Measurements from ENCODE around the gene KLHL25. TPM values are rescaled to one million over a fixed set of nuclear protein-coding genes. Genes with fewer than 3 reads are reported as not detected.

The KLHL25 gene
- total RNA-seq, 1 experiment from 2014 or later = 9.5 TPM

DNA sequence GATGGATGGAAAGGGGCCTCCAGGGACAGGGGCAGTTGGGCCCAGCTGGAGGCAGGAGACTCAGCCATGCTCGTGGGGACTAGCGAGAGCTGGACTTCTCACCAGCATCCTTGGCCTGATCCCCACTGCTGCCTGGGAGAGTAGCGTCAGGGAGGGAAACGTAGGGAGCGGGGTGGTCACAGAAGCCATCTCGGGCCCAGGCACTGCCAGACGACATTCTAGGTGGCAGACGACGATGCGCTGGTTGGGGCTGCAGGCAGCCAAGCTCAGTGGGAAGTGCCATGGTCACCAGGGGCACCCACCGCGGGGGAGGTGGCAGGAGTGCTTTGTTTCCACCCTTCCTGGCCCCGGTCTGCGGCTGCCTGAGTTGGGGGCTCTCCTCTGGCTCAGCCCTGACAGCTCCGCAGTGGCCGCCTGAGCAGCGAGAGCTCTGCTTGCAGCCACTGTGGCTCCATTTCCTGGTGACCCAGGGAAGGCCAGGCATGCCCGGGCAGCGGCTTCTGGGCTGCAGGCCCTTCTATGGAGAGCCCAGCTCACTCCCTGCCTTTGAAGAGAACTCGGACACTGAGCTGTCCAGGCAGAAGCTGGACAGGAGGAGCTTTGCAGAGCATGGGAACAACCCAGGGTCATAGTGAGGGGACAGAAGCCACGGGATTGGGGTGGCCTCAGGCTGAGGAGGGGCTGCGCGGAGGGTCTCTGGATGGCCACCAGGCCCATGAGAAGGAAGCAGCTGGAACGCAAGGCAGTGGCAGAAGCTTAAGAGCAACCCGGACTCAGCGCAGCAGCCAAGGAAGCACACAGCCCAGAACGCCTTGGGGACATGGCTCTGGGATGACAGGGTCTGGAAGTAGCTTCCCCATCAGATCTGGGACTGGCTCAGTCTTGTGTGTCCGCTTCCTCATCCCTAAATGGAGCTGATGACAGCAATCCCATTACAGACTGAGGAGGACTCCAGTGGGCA is 30.8 kb downstream of the KLHL25 start:
- no peak overlapping the region for H3K27ac ChIP-seq
- H3K9me3 ChIP-seq (replicated peaks) = no peaks in the 10 kb centered on the region
- H3K4me1 ChIP-seq = peaks cover 15% of the 10 kb centered on the region
- no peak overlapping the region for H3K4me3 ChIP-seq
- no peaks in the 10 kb centered on the region for H3K27me3 ChIP-seq
- peaks cover 5% of the 10 kb centered on the region; the same call in 1 of the 2 replicates for H3K36me3 ChIP-seq
- no peak for DNase-seq

DNA sequence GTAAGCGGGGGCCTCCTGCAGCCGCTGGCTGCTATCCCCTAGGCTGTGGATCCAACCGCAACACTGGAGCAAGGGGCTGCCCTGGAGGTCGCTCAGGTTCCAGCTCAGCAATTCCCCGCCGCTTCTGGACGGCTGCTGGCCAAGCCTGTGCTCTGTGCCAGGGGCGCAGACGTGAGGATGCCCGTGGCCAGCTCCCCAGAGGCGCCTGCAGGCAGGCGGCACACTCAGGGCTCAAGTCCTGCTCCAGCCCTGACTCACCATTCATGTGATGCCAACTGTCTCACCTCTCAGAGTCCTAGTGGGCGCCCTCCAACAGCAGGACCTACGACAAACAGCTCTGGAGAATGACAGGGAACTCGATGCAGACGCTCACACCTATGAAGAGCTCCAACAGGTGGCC is 31.6 kb downstream of the KLHL25 start:
- Histone ChIP-seq H3K9me3 (replicated peaks) (no peaks in the 10 kb centered on the region), H3K27ac (no peak overlapping the region), H3K27me3 (no peaks in the 10 kb centered on the region), H3K36me3 (peaks cover 2% of the 10 kb centered on the region; the same call in 1 of the 2 replicates), H3K4me1 (peaks cover 15% of the 10 kb centered on the region), H3K4me3 (no peak overlapping the region)
- DNase-seq = no peak

DNA sequence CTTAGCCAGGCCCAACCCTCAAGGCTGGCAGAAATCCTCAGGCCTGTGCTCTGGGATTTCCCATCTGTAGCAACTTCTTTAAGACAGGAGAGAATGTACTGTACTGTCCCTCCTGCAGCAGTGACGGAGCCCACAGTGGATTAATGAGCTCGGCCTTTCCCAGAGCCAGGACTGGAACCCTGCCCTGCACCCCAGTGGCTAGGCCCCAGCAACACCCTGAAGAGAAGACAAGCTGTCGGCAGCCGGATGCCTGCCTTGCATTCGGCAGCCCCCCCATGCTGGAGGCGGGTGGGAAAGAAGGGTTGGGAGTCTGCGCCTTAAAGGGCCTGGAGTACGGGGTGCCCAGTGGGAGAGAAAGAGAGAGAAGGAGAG is 32.0 kb downstream of the KLHL25 start:
- H3K27ac ChIP-seq = peak overlapping the region; percentile 9; the same call in 1 of the 2 replicates
- H3K9me3 ChIP-seq (replicated peaks) = no peaks in the 10 kb centered on the region
- H3K27me3 ChIP-seq = no peaks in the 10 kb centered on the region
- H3K4me1 ChIP-seq = peaks cover 15% of the 10 kb centered on the region
- no peak overlapping the region for H3K4me3 ChIP-seq
- H3K36me3 ChIP-seq = no peaks in the 10 kb centered on the region
- DNase-seq = no peak

GRCh38 chr15:85762039-85762755 is 32.5 kb downstream of the KLHL25 start:
- peak overlapping the region; percentile 67 for H3K27ac ChIP-seq
- peaks cover 15% of the 10 kb centered on the region for H3K4me1 ChIP-seq
- H3K36me3 ChIP-seq = no peaks in the 10 kb centered on the region
- peak; percentile 41 to 64 for DNase-seq
- H3K4me3 ChIP-seq = no peak overlapping the region
- H3K9me3 ChIP-seq (replicated peaks) = no peaks in the 10 kb centered on the region
- no peaks in the 10 kb centered on the region for H3K27me3 ChIP-seq

- peaks cover 15% of the 10 kb centered on the region for H3K4me1 ChIP-seq
- no peaks in the 10 kb centered on the region for H3K27me3 ChIP-seq
- peak overlapping the region; percentile 67 for H3K27ac ChIP-seq
- H3K36me3 ChIP-seq = no peaks in the 10 kb centered on the region
- no peaks in the 10 kb centered on the region for H3K9me3 ChIP-seq (replicated peaks)
- H3K4me3 ChIP-seq = no peak overlapping the region
- DNase-seq = no peak
Observed at GRCh38 chr15:85761635-85762034, 33.1 kb downstream of the KLHL25 start.

DNA sequence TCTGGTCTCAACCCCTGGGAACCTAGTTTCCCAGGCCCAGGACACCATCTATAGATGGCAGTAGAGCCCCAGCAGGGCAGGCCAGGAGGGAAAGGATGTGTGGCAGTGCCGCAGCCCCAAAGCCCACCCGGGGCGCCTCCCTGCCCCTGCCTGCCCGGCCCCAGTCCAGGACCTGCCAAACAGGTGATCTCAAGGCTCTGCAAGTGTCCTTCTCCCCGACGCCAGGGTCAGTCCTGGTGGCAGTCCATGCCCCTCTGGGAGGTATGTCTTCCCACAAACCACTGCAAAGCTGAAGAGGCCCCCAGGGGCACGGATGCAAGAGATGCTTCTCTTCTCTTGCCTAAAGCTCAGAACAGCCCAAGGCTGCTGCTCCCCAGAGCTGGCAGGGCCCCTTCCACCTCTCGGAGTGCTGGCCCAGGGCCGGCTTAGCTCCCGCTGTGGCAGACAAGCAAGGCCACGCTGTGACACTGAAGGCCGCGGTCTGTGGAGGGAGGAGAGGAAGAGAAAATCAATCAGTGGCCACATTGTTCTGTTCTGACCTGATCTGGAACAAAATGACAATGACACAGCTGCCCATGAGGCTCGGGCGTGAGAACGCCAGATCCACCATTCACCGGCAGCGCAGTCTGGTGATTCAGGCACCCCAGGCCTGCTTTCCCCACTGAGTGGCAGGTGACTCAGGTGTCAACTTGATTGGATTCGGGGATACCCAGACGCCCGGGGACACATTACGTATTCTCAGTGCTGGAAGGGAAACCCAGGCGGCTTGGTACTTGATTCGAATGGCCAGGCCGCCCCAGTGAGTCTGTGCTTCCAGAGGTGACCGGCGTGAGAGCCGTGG is 34.0 kb downstream of the KLHL25 start:
- no peak overlapping the region for H3K4me3 ChIP-seq
- H3K9me3 ChIP-seq (replicated peaks) = no peaks in the 10 kb centered on the region
- H3K27me3 ChIP-seq = no peaks in the 10 kb centered on the region
- no peak for DNase-seq
- no peaks in the 10 kb centered on the region for H3K36me3 ChIP-seq
- no peak overlapping the region for H3K27ac ChIP-seq
- peaks cover 15% of the 10 kb centered on the region for H3K4me1 ChIP-seq

DNA sequence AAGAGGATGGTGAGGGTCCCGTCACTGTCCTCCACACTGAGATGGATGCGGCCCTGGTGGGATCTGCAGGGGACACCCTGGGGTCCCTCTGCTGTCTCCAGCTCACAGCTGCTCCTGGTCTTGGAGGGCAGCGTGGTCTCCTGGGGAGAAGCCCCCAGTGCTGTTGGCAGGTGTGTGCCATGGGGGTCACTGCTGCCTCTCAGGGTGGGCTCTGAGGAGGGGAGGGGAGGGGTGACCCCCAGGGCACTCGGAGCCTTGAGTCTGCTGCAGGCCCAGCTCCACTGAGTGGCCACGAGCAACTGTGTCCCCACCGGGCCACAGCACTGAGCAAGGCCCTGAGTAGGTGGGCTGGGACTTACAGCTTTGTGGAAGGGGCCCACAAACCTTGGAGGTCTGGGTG is 34.7 kb downstream of the KLHL25 start:
- H3K4me1 ChIP-seq = peaks cover 19% of the 10 kb centered on the region
- no peak overlapping the region for H3K27ac ChIP-seq
- no peak overlapping the region for H3K4me3 ChIP-seq
- H3K36me3 ChIP-seq = no peaks in the 10 kb centered on the region
- DNase-seq = no peak
- no peaks in the 10 kb centered on the region for H3K27me3 ChIP-seq
- no peaks in the 10 kb centered on the region for H3K9me3 ChIP-seq (replicated peaks)

DNA sequence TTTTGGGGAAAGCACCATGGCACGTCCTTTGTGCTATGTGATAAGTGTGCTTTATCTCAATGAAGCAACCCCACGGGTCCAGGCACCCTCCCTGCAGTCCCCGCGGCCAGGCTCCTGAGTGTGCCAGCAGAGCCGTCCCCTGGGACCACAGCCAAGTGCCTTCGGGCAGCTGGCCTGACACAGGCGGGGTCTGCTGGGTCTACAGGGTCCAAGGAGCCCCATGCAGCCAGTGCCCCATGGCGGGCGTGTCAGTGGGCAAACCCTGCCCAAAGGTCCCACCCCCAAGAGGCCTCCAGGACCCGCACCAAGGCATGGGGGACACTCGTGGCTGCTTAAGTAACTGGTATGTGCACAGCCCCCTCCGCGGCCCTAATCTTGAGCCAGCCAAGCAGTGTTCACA is 35.3 kb downstream of the KLHL25 start:
- Histone ChIP-seq H3K36me3 (no peaks in the 10 kb centered on the region), H3K27me3 (no peaks in the 10 kb centered on the region), H3K4me1 (peaks cover 19% of the 10 kb centered on the region), H3K27ac (no peak overlapping the region), H3K4me3 (no peak overlapping the region), H3K9me3 (replicated peaks) (no peaks in the 10 kb centered on the region)
- DNase-seq = no peak

DNA sequence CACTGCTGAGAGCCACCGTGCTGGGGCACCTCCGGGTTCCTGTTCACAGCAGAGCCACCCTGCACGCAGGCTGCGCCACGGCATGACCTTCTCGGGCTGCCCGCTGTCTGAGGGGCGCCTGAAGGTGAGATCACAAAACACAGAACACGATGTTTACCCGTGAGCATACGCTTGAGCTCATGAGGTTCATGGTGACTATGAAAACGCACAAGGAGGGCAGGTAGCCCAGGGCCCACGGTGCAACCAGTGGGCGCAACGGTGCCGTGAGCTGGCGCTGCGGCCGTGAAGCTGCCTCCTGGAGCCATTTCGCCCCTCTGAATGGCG is 36.1 kb downstream of the KLHL25 start:
- no peak for DNase-seq
- H3K4me1 ChIP-seq = peaks cover 19% of the 10 kb centered on the region
- no peaks in the 10 kb centered on the region for H3K27me3 ChIP-seq

GRCh38 chr15:85757939-85758654 is 36.6 kb downstream of the KLHL25 start:
- Histone ChIP-seq H3K27me3 (no peaks in the 10 kb centered on the region), H3K9me3 (replicated peaks) (no peaks in the 10 kb centered on the region), H3K4me1 (peaks cover 15% of the 10 kb centered on the region), H3K4me3 (no peak overlapping the region), H3K27ac (no peak overlapping the region), H3K36me3 (no peaks in the 10 kb centered on the region)
- DNase-seq = no peak

More for the DNA sequence above, 36.1 kb downstream of the KLHL25 start:
- Histone ChIP-seq H3K36me3 (no peaks in the 10 kb centered on the region), H3K4me3 (no peak overlapping the region), H3K9me3 (replicated peaks) (no peaks in the 10 kb centered on the region), H3K27ac (no peak overlapping the region)

DNA sequence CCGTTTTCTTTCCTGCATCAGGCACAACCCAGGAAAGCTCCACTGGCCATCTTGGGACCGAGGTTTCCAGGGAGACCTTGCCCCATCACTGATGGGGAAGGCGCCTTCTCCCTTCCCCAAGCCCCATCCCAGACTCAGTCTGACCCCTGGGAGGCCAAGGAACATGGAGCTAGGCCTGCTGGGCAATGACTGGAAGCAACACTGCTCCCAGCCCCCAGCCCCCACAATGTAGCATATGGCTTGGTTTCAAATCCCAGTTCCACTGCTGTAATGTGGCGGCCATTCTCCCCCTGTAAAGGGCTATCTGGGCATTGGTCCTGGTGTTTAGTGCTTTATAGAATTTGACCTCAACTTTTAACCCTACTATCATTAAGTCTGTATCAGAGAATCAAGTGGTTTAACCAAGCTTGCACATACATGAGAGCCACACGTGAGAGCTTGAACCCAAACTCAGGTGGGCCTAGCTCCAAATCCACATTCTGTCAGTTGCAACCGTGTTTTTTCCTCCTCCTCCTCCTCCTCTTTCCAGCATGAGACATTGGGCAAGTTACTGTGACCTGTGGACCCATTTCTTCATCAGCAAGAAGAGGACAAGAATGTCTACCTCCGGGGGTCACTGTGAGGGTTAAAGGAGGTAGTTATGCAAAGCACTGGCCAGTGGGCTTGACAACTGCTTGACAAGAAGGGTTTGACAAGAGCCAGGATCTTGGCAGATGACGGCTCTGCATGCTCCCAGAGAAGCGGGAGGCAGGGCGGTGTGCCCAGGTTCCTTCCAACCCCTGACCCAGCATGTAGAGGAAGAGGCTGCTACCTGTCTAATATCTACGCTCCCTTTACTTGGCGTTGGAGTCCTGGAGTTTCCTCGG is 37.4 kb downstream of the KLHL25 start:
- no peak for DNase-seq
- Histone ChIP-seq H3K36me3 (no peaks in the 10 kb centered on the region), H3K9me3 (replicated peaks) (no peaks in the 10 kb centered on the region), H3K27ac (no peak overlapping the region), H3K4me1 (peaks cover 9% of the 10 kb centered on the region), H3K27me3 (no peaks in the 10 kb centered on the region), H3K4me3 (no peak overlapping the region)

GRCh38 chr15:85756411-85757072 is 38.2 kb downstream of the KLHL25 start:
- Histone ChIP-seq H3K4me1 (peaks cover 4% of the 10 kb centered on the region; the same call in 1 of the 2 replicates), H3K4me3 (no peak overlapping the region), H3K9me3 (replicated peaks) (no peaks in the 10 kb centered on the region), H3K27me3 (no peaks in the 10 kb centered on the region), H3K27ac (no peak overlapping the region), H3K36me3 (no peaks in the 10 kb centered on the region)
- no peak for DNase-seq

DNA sequence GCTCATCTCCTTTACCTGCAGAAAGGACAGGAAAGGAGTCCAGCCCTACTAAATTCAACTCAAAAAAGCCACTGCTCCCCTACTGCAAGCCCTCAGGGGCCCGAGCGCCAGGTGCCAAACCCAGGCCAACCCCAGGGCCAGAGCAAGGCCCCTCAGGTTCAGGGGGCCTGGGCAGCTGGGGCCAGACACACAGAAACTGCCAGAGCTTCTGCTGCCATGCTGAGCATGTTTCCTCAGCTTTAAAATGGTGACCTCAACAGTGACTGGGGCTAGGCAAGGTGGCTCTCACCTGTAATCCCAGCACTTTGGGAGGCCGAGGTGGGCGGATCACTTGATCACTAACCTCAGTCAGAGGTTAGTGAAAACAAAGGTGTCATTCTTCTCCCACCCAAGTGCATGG is 38.8 kb downstream of the KLHL25 start:
- no peak overlapping the region for H3K4me3 ChIP-seq
- DNase-seq = no peak
- H3K36me3 ChIP-seq = no peaks in the 10 kb centered on the region
- no peaks in the 10 kb centered on the region for H3K27me3 ChIP-seq
- H3K9me3 ChIP-seq (replicated peaks) = no peaks in the 10 kb centered on the region
- H3K27ac ChIP-seq = no peak overlapping the region
- peaks cover 4% of the 10 kb centered on the region; the same call in 1 of the 2 replicates for H3K4me1 ChIP-seq

Data from SJCRH30 (cell line).